Measurements from ENCODE around the gene RPTOR.
A peak's percentile ranks its signal among the peaks of the same experiment; 100 is the strongest.

RPTOR gene

GRCh38 chr17:80646328-80646727, 101.7 kb downstream of the RPTOR start:
- DNase-seq: no peak

- no peak for DNase-seq
Observed at GRCh38 chr17:80647746-80648145, 103.1 kb downstream of the RPTOR start.

DNA sequence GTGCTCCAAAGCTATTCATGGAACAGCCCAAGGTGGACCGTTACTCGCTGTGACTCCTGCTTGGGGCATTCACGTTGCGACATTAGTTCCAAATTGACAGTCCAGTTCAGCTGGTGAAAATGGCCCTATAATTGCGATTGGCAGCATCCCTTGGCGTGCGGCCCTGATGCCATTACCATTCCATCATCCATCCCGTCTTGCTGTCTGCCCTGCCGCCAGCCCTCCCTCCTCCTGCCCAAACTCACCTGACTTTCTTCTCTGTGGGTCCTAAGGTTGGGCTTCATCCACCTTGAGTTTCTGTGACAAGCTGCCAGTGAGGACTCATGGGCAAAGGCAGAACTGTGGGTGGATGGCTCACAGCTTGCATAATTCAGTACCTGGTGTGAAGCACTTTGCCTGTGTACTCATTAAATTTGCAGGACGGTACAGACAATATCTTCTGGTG, 104.6 kb downstream of the RPTOR start:
- DNase-seq: peak in 1 of 2 experiments; percentile 39

DNA sequence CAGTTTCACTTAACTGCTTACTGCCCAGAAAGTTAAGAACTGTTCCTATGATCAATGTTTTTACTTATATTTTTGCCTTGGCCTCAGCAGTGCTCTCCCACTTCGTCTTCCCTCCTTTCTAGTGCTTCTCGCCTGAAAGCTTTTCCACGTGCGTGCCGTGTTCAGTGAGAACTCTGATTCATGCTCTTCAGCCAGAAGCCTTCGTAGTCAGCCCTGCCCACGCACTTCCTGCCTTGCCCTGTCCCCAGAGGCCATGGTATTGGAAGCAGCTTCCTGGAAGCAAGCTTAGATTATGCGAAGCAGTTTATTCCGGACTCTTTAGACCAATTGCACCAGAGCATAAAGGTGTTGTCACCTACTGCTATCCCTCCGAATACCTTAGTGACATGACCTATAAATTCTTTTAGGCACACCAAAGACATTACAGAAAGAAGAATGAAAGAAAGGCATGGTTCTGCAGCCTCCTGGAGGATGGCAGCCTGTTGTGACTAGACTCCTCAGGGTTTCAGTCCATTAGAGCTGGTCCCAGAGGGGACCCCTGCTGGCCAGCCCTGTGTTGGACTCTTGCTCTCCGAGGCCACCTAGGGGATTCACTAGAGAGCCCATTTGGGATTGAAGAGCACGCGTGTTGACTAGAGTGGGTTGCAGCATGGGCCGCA, 105.2 kb downstream of the RPTOR start:
- peak; percentile 72 to 89 for DNase-seq

DNA sequence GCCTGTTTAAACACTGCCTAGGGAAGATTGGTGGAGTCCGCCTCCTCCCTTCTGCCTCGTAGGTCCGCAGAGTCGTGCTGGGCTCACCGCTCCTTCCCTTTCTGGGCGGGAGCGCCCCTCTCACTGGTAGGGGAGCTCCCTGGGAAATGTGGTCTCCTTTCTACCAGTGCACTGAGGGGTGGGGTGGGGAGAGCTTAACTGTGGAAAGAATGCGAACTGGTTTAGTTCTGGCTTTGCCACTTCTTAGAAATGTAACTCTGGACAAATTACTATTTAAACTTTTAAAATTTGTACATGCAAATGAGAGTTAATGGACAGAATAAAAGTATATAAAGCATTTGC, 105.7 kb downstream of the RPTOR start:
- DNase-seq: no peak

- no peak for DNase-seq
Observed at GRCh38 chr17:80650751-80651518, 106.3 kb downstream of the RPTOR start.

DNA sequence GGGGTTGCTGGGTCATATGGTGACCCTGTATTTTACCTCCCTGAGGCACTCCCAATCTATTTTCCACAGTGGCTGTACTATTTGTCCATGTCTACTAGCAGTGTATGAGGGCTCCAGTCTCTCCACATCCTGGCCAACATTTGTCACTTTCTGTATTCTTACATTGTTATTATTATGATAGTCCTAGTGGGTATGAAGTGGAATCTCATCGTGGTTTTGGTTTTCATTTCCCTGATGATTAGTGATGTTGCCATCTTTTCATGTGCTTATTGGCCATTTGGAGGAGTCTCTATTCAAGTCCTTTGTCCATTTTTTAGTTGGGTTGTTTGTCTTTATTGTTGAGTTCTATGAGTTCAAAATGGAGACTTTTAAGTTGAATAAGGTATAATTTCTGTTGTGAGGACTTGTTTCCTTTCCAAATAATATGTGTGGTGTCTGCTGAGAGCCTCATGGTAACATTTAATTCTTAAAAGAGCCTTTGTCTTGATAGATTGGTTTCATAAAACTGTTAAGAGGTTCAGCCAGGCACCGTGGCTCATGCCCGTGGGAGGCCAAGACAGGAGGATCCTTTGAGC, 108.2 kb downstream of the RPTOR start:
- DNase-seq: no peak

- DNase-seq: no peak
Observed at GRCh38 chr17:80653856-80654255, 109.2 kb downstream of the RPTOR start.

- DNase-seq: no peak
Observed at GRCh38 chr17:80655608-80656007, 111.0 kb downstream of the RPTOR start.

DNA sequence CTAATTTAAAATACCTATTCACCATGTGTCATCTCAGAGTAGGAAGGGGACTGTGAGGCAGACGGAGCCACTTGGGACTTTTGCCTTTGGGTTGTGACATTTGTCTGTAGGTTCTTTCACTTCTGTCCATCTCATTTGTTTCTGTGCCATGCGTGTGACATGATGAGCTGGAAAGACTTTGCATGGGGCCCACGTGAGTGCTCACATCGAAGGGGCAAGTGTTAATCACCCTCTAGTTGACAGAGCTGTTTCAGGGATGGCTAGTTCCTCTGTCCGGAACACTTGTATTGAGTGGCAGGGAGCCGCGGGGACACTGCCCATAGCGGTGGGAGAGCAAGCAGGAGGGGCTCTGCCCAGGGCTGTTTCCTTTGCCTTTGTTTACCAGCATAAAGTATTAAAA, 112.0 kb downstream of the RPTOR start:
- no peak for DNase-seq

GRCh38 chr17:80657561-80657960, 112.9 kb downstream of the RPTOR start:
- DNase-seq: no peak

DNA sequence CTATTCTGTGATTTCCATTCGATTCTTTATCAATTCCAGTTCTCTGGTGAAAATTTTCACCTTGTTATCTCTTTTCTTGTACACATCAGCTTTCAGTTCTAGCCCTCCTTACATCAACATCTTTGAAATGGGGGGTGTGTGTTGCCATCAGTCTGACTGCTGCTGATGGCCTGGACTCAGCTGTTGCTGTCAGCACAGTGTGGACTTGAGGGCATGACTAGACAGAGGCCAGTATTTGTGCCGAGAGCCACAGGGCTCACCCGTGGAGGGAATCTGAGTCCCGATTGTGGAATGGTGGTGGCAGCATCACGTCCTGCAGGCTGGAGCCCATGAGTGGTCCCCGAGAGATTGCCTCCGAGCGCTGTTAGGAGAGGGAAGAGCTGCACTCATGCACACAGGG, 114.2 kb downstream of the RPTOR start:
- no peak for DNase-seq

GRCh38 chr17:80659651-80660050, 115.0 kb downstream of the RPTOR start:
- DNase-seq: no peak

- DNase-seq: no peak
Observed at GRCh38 chr17:80660527-80661198, 116.0 kb downstream of the RPTOR start.

DNA sequence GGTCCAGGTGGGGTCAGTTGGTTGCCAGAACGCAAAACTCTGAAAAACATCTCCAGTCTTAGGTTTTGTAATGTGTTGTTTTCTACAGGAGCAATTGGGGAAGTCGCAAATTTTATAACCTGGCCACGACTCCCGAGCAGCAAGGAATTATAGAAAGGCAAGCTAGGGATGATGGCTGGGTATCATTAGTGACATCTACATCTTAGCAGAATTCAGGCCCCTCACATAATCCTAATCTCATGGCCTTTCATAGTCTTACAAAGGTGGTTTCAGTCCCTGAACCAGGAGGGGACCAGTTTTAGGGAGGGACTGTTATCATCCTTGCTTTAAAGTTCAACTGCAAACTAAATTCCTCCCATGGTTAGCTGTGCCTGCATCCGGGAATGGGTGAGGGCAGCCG, 117.9 kb downstream of the RPTOR start:
- DNase-seq: no peak

- peak; percentile 12 to 21 for DNase-seq
Observed at GRCh38 chr17:80663781-80664206, 119.2 kb downstream of the RPTOR start.

- DNase-seq: no peak
Observed at GRCh38 chr17:80664217-80664790, 119.7 kb downstream of the RPTOR start.

GRCh38 chr17:80665792-80666191, 121.2 kb downstream of the RPTOR start:
- DNase-seq: no peak

- DNase-seq: no peak
Observed at GRCh38 chr17:80666867-80667266, 122.2 kb downstream of the RPTOR start.

- DNase-seq: no peak
Observed at GRCh38 chr17:80667462-80668277, 123.0 kb downstream of the RPTOR start.

- no peak for DNase-seq
Observed at GRCh38 chr17:80668375-80669148, 123.9 kb downstream of the RPTOR start.

Data from stimulated activated CD4-positive, alpha-beta T cell treated with anti-CD3 and anti-CD28 coated beads, Interleukin-4, amount 100 ng/mL, for 4 hours (primary cell).